Vagina (tissue), 2 donors: ENCODE results near the gene CRY2. TPM values are rescaled to one million over a fixed set of nuclear protein-coding genes. Genes with fewer than 3 reads are reported as not detected.

ENCODE experiments used
- DNase-seq, 2 donors: peaks; one replicate each; pipeline ENCODE4 v3.0.0-alpha.2; 2017; ENCODE audit errors: extremely low spot score in 2 of 2
- H3K27ac ChIP-seq: fragments of 200-600 bp; sonication (generic); one replicate; pipeline ENCODE4 v1.5.1; 2019
- H3K27me3 ChIP-seq: fragments of 200-600 bp; sonication (generic); one replicate; pipeline ENCODE4 v1.5.1; 2019
- H3K36me3 ChIP-seq, 2 donors: fragments of 200-600 bp; sonication (generic); one replicate each; pipeline ENCODE4 v1.5.1; 2017 to 2019
- H3K4me1 ChIP-seq: fragments of 200-600 bp; sonication (generic); one replicate; pipeline ENCODE4 v1.5.1; 2019
- H3K4me3 ChIP-seq, 2 donors: fragments of 200-600 bp; sonication (generic); 1 replicate in 1 of 2; 2 replicates in 1 of 2; pipeline ENCODE4 v1.5.1; 2016 to 2019
- H3K9me3 ChIP-seq: fragments of 200-600 bp; sonication (generic); one replicate; pipeline ENCODE4 v1.5.1; 2019
- CTCF ChIP-seq, 3 experiments: fragments of 450-650 bp in 2 of 3; fragments of 200-600 bp in 1 of 3; sonication (generic) in 1 of 3; IDR thresholded peaks; one replicate each; pipeline ENCODE4 v1.5.1; 2017 to 2019; ENCODE audit warnings: antibody characterized with exemption in 3 of 3, mild to moderate bottlenecking in 2 of 3, moderate library complexity in 2 of 3
- POLR2A ChIP-seq, 2 donors: fragments of 450-650 bp; IDR thresholded peaks; one replicate each; pipeline ENCODE4 v1.6.1; 2017; ENCODE audit warnings: antibody characterized with exemption in 2 of 2, mild to moderate bottlenecking in 2 of 2, moderate library complexity in 2 of 2
- POLR2AphosphoS5 ChIP-seq, 2 donors: sonication (generic); formaldehyde crosslinking; IDR thresholded peaks; one replicate each; pipeline ENCODE4 v1.9.0; 2017; ENCODE audit warnings: antibody characterized with exemption in 2 of 2, mild to moderate bottlenecking in 2 of 2, low read depth in 1 of 2; ENCODE audit not compliant: insufficient read depth in 1 of 2
- intact Hi-C: fragments of 100-400 bp; cut with DNase I; formaldehyde crosslinking; loops from one replicate; pipeline ENCODE4 v1.15.1; 2023
- total RNA-seq: library from RNA; depleted of rRNA; stranded (reverse); fragments of >200 nt; gene quantifications from one replicate; pipeline ENCODE4 v1.2.3, GENCODE V29; 2016

Gene CRY2
- total RNA-seq, 1 donor from 2014 or later, result 54.3 TPM

GRCh38 chr11:45879803-45880686, 32.8 kb downstream of the CRY2 start:
- Histone ChIP-seq H3K4me1 (peaks cover 1% of the 10 kb centered on the region), H3K4me3 (no peak overlapping the region), H3K9me3 (no peaks in the 10 kb centered on the region), H3K27me3 (no peaks in the 10 kb centered on the region), H3K36me3 (peaks cover 0 to 44% of the 10 kb centered on the region in 2 donors), H3K27ac (no peak overlapping the region)
- DNase-seq, result no peak
- no peak for TF ChIP-seq CTCF (IDR thresholded peaks at IDR 0.05)
- no peak for TF ChIP-seq POLR2AphosphoS5 (IDR thresholded peaks at IDR 0.05; ENCODE audit: insufficient read depth in 1 of 2, low read depth in 1 of 2)
- no peak for TF ChIP-seq POLR2A (IDR thresholded peaks at IDR 0.05)
- intact Hi-C loops, result no loop called here

- no peak overlapping the region for H3K4me3 ChIP-seq
- no peak for TF ChIP-seq POLR2AphosphoS5 (IDR thresholded peaks at IDR 0.05; ENCODE audit: insufficient read depth in 1 of 2, low read depth in 1 of 2)
- TF ChIP-seq CTCF (IDR thresholded peaks at IDR 0.05), result no peak
- TF ChIP-seq POLR2A (IDR thresholded peaks at IDR 0.05), result no peak
- H3K36me3 ChIP-seq, result peaks cover 0 to 41% of the 10 kb centered on the region in 2 donors
- no peak for DNase-seq
- H3K4me1 ChIP-seq, result peaks cover 7% of the 10 kb centered on the region
- H3K27me3 ChIP-seq, result no peaks in the 10 kb centered on the region
- H3K9me3 ChIP-seq, result no peaks in the 10 kb centered on the region
- intact Hi-C loops, result no loop called here
- no peak overlapping the region for H3K27ac ChIP-seq
Observed at GRCh38 chr11:45880772-45881570, 33.7 kb downstream of the CRY2 start.

- H3K36me3 ChIP-seq, result peaks cover 0 to 37% of the 10 kb centered on the region in 2 donors
- no peak overlapping the region for H3K4me3 ChIP-seq
- H3K27me3 ChIP-seq, result no peaks in the 10 kb centered on the region
- no peaks in the 10 kb centered on the region for H3K9me3 ChIP-seq
- intact Hi-C loops, result no loop called here
- peaks cover 8% of the 10 kb centered on the region for H3K4me1 ChIP-seq
- no peak for DNase-seq
- no peak overlapping the region for H3K27ac ChIP-seq
- TF ChIP-seq CTCF (IDR thresholded peaks at IDR 0.05) (no peak), POLR2A (IDR thresholded peaks at IDR 0.05) (no peak), POLR2AphosphoS5 (IDR thresholded peaks at IDR 0.05; ENCODE audit: insufficient read depth in 1 of 2, low read depth in 1 of 2) (no peak)
Observed at GRCh38 chr11:45881708-45882368, 34.6 kb downstream of the CRY2 start.

GRCh38 chr11:45884596-45885185, 37.4 kb downstream of the CRY2 start:
- no peaks in the 10 kb centered on the region for H3K9me3 ChIP-seq
- intact Hi-C loops, result no loop called here
- no peak overlapping the region for H3K4me3 ChIP-seq
- TF ChIP-seq CTCF (IDR thresholded peaks at IDR 0.05), result no peak
- TF ChIP-seq POLR2A (IDR thresholded peaks at IDR 0.05), result no peak
- TF ChIP-seq POLR2AphosphoS5 (IDR thresholded peaks at IDR 0.05; ENCODE audit: insufficient read depth in 1 of 2, low read depth in 1 of 2), result no peak
- no peak for DNase-seq
- no peak overlapping the region for H3K27ac ChIP-seq
- peaks cover 8% of the 10 kb centered on the region for H3K4me1 ChIP-seq
- H3K36me3 ChIP-seq, result peaks cover 0 to 22% of the 10 kb centered on the region in 2 donors
- H3K27me3 ChIP-seq, result no peaks in the 10 kb centered on the region
